Lower leg skin (tissue), 3 donors: ENCODE results near the gene KRT10.

ENCODE experiments used
- POLR2A ChIP-seq, 2 donors: fragments of 450-650 bp; IDR thresholded peaks; one replicate each; pipeline ENCODE4 v1.6.1; 2016 to 2017; ENCODE audit warnings: antibody characterized with exemption in 2 of 2, mild to moderate bottlenecking in 1 of 2, moderate library complexity in 1 of 2
- TF ChIP-seq, protein P1 (sequence below), 3 donors: fragments of 450-650 bp; IDR thresholded peaks; one replicate each; pipeline ENCODE4 v1.5.1; 2016; ENCODE audit warnings: antibody characterized with exemption in 3 of 3, mild to moderate bottlenecking in 3 of 3, moderate library complexity in 2 of 3

DNA sequence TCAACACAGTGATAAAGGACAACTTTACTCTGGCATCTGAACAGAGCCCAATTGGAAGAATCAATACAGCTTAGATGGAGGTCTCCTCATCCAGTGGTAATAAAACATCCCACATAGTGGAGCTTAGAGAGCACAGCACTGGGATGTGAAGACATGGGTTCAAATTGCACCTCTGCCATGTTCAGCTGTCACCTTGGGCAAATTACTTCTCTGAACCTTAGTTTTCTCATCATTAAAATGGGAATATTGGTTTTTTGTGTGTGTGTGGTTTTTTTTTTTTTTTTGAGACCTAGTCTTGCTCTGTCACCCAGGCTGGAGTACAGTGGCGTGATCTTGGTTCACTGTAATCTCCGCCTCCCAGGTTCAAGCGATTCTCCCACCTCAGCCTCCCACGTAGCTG lies 13.6 kb upstream of the KRT10 start:
- TF ChIP-seq, protein P1, sequence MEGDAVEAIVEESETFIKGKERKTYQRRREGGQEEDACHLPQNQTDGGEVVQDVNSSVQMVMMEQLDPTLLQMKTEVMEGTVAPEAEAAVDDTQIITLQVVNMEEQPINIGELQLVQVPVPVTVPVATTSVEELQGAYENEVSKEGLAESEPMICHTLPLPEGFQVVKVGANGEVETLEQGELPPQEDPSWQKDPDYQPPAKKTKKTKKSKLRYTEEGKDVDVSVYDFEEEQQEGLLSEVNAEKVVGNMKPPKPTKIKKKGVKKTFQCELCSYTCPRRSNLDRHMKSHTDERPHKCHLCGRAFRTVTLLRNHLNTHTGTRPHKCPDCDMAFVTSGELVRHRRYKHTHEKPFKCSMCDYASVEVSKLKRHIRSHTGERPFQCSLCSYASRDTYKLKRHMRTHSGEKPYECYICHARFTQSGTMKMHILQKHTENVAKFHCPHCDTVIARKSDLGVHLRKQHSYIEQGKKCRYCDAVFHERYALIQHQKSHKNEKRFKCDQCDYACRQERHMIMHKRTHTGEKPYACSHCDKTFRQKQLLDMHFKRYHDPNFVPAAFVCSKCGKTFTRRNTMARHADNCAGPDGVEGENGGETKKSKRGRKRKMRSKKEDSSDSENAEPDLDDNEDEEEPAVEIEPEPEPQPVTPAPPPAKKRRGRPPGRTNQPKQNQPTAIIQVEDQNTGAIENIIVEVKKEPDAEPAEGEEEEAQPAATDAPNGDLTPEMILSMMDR (IDR thresholded peaks at IDR 0.05), result no peak
- no peak for TF ChIP-seq POLR2A (IDR thresholded peaks at IDR 0.05)
